ENCODE measurements around the gene PKP3. TPM values are rescaled to one million over a fixed set of nuclear protein-coding genes. Genes with fewer than 3 reads are reported as not detected.
A peak's percentile ranks its signal among the peaks of the same experiment; 100 is the strongest.
"Not testable (repeated sequence)": the region's sequence is repeated elsewhere in the genome, so short reads cannot be mapped to it uniquely, and the experiment has no call there.

The PKP3 gene
- total RNA-seq, 1 donor from 2014 or later = 0.68 TPM

GRCh38 chr11:413120-414081 lies 19.4 kb downstream of the PKP3 start:
- no peak for DNase-seq

- DNase-seq = no peak
Measured at GRCh38 chr11:414318-414857, 20.4 kb downstream of the PKP3 start.

- DNase-seq = peak; percentile 17
Measured at GRCh38 chr11:415640-416041, 21.6 kb downstream of the PKP3 start.

- no peak for DNase-seq
Measured at GRCh38 chr11:416051-416756, 22.2 kb downstream of the PKP3 start.

- DNase-seq = peak; percentile 41
Measured at GRCh38 chr11:416757-417621, 23.0 kb downstream of the PKP3 start.

GRCh38 chr11:417652-418342 lies 23.8 kb downstream of the PKP3 start:
- DNase-seq = no peak

GRCh38 chr11:418343-419247 lies 24.6 kb downstream of the PKP3 start:
- DNase-seq = no peak

GRCh38 chr11:419248-420005 lies 25.4 kb downstream of the PKP3 start:
- DNase-seq = no peak

- DNase-seq = no peak
Measured at GRCh38 chr11:420054-420910, 26.3 kb downstream of the PKP3 start.

- DNase-seq = no peak
Measured at GRCh38 chr11:420911-421321, 26.9 kb downstream of the PKP3 start.

- DNase-seq = no peak
Measured at GRCh38 chr11:422249-422656, 28.2 kb downstream of the PKP3 start.

GRCh38 chr11:424232-424631 lies 30.2 kb downstream of the PKP3 start:
- DNase-seq = no peak

GRCh38 chr11:424766-425165 lies 30.8 kb downstream of the PKP3 start:
- DNase-seq = not testable (repeated sequence)

- DNase-seq = no peak
Measured at GRCh38 chr11:425301-425700, 31.3 kb downstream of the PKP3 start.

GRCh38 chr11:426851-427250 lies 32.8 kb downstream of the PKP3 start:
- DNase-seq = no peak

GRCh38 chr11:428295-428694 lies 34.3 kb downstream of the PKP3 start:
- DNase-seq = no peak

- DNase-seq = no peak
Measured at GRCh38 chr11:429391-429790, 35.4 kb downstream of the PKP3 start.

GRCh38 chr11:429931-430456 lies 36.0 kb downstream of the PKP3 start:
- DNase-seq = no peak

GRCh38 chr11:431921-432320 lies 37.9 kb downstream of the PKP3 start:
- DNase-seq = no peak
